Hepatocyte (in vitro differentiated cells): ENCODE data around the gene OCA2.

Source experiments
- EZH2 ChIP-seq: fragments of 200-600 bp; sonication (generic); IDR thresholded peaks from 2 replicates; pipeline ENCODE4 v1.6.1; 2016; ENCODE audit warnings: antibody characterized with exemption, mild to moderate bottlenecking, borderline replicate concordance
- TF ChIP-seq, protein P1 (sequence below): fragments of 200-600 bp; sonication (generic); IDR thresholded peaks from 2 replicates; pipeline ENCODE4 v1.5.1; 2016; ENCODE audit warnings: antibody characterized with exemption, mild to moderate bottlenecking; ENCODE audit not compliant: poor library complexity

DNA sequence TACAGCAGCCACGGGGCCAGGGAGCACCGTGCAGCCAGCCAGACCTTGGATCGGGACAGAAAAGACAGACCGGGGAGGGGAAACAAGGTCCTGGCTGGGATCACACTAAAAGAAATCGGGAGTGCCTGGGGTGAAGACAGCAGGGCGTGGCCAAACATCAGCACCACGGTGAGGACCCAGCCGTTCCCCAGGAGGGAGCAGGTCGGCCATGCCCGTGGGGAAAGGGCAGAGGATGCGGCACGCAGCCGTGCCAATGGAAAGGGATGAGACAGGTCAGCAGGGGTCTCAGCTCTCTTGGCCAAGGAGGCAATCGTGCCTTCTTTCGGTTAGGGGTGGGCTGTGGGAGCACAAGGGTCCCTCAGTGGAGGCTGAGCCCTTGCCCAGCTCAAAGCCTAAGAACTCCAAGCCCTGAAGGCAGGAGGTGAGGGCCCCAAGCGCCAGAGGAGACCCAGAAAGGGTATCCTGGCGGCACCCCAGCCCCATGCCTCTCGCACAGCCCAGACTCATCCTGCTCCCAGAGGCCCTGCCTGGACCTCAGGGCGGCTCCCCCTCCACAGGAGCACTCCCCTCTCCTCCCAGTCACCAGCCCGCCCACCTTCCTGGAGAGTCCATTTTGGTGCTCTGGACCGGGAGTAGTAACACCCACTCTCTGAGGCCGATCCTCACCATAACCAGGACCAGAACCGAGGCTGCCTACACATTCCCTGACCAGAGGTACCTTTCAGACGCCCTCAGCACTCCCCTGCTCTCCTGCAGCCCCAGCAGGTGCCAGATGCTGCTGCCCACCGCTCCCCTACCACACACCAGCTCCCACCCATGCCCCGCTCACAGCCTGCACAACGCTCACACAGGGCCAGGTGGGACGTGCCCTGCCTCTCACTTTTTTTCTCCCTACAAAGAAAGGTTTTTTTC, 23.2 kb upstream of the OCA2 start:
- TF ChIP-seq, protein P1, sequence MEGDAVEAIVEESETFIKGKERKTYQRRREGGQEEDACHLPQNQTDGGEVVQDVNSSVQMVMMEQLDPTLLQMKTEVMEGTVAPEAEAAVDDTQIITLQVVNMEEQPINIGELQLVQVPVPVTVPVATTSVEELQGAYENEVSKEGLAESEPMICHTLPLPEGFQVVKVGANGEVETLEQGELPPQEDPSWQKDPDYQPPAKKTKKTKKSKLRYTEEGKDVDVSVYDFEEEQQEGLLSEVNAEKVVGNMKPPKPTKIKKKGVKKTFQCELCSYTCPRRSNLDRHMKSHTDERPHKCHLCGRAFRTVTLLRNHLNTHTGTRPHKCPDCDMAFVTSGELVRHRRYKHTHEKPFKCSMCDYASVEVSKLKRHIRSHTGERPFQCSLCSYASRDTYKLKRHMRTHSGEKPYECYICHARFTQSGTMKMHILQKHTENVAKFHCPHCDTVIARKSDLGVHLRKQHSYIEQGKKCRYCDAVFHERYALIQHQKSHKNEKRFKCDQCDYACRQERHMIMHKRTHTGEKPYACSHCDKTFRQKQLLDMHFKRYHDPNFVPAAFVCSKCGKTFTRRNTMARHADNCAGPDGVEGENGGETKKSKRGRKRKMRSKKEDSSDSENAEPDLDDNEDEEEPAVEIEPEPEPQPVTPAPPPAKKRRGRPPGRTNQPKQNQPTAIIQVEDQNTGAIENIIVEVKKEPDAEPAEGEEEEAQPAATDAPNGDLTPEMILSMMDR, result no peak
- no peak for TF ChIP-seq EZH2
